Measurements from ENCODE around the gene TTR.

DNA sequence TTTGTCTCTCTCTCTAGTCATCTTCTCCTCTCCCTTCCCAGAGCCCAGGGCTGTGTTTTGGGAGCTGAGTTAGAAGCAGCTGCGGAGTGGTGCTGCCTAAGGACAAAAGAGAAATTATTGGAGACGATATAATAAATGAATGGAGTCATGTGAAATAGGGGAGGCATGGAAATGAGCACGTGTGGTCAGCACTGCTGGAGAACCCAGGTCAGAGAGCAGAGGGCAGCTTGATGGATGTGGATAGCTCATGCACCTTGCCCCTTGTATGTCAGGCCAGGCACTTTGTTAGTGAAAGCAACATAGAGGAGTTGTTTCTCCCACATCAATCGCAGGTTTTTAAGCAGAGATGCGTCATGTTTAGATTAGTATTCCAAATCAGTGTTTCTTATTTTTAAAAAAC lies 15.7 kb downstream of the TTR start:
- TF ChIP-seq, protein P1, sequence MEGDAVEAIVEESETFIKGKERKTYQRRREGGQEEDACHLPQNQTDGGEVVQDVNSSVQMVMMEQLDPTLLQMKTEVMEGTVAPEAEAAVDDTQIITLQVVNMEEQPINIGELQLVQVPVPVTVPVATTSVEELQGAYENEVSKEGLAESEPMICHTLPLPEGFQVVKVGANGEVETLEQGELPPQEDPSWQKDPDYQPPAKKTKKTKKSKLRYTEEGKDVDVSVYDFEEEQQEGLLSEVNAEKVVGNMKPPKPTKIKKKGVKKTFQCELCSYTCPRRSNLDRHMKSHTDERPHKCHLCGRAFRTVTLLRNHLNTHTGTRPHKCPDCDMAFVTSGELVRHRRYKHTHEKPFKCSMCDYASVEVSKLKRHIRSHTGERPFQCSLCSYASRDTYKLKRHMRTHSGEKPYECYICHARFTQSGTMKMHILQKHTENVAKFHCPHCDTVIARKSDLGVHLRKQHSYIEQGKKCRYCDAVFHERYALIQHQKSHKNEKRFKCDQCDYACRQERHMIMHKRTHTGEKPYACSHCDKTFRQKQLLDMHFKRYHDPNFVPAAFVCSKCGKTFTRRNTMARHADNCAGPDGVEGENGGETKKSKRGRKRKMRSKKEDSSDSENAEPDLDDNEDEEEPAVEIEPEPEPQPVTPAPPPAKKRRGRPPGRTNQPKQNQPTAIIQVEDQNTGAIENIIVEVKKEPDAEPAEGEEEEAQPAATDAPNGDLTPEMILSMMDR (conservative IDR thresholded peaks at IDR 0.05; ENCODE audit: low read length): no peak
- TF ChIP-seq EZH2phosphoT487 (IDR thresholded peaks at IDR 0.05; ENCODE audit: borderline replicate concordance): no peak

All from Loucy (cell line).